Right cardiac atrium (tissue), 5 donors: ENCODE data around the gene METTL21C. TPM values are rescaled to one million over a fixed set of nuclear protein-coding genes. Genes with fewer than 3 reads are reported as not detected.

Source experiments
- ATAC-seq, 2 donors: fragments of 200-7000 bp; cut with Tn5 transposase; one replicate each; pipeline versions ENCODE4 v1.8.0 to v1.9.1; 2020; ENCODE audit warnings: moderate library complexity in 2 of 2, mild to moderate bottlenecking in 1 of 2
- DNase-seq, 3 donors: peaks; one replicate each; pipeline ENCODE4 v3.0.0-alpha.2; 2020
- H3K27ac ChIP-seq: one replicate; pipeline ENCODE4 v1.5.1; 2013; ENCODE audit warnings: mild to moderate bottlenecking, low read length, control low read depth, moderate library complexity
- H3K27me3 ChIP-seq: one replicate; pipeline ENCODE4 v1.6.1; 2013; ENCODE audit not compliant: control insufficient read depth, insufficient read depth
- H3K4me1 ChIP-seq: one replicate; pipeline ENCODE4 v1.6.1; 2013; ENCODE audit warnings: low read length; ENCODE audit not compliant: control insufficient read depth, insufficient read depth
- H3K4me3 ChIP-seq: one replicate; pipeline ENCODE4 v1.5.1; 2013; ENCODE audit warnings: low read length, control low read depth
- H3K9me3 ChIP-seq: one replicate; pipeline ENCODE4 v1.6.1; 2013; ENCODE audit warnings: low read length; ENCODE audit not compliant: control insufficient read depth
- WGBS: extraction: QIAGEN DNeasy Blood & Tissue Kit; methylation state at CpG from one replicate; pipeline ENCODE4 v1.1.7; 2013; 5-methylcytosine and 5-hydroxymethylcytosine counted together
- intact Hi-C, 4 donors: fragments of 100-400 bp; cut with DNase I; formaldehyde crosslinking; loops; one replicate each; pipeline versions ENCODE4 v1.11.0 to v1.14.0; 2022 to 2023
- polyA plus RNA-seq: library from polyadenylated mRNA; stranded (reverse); fragments of 200-250 nt; gene quantifications from one replicate; pipeline ENCODE4 v1.2.3, GENCODE V29; 2013
- total RNA-seq, 4 donors: library from RNA; stranded (reverse); fragmentation: NEBNext Ultra II Directional; extraction: Animal tissue kit (Norgen Biotek cat#: 25700); gene quantifications; one replicate each; pipeline ENCODE4 v1.2.1, GENCODE V29; 2021
- donor health status: healthy with polysubstance abuse.
- donor health status: DM: no; HTN: yes; CAD: no.
- donor health status: DM: no; HTN: no; CAD: no.
- donor health status: DM: no; HTN: yes; CAD: no; lungs with severe emphysema.
- donor health status: DM: yes; HTN: yes; CAD: no.

Gene METTL21C
- total and polyA plus RNA-seq, 5 donors: not detected

DNA sequence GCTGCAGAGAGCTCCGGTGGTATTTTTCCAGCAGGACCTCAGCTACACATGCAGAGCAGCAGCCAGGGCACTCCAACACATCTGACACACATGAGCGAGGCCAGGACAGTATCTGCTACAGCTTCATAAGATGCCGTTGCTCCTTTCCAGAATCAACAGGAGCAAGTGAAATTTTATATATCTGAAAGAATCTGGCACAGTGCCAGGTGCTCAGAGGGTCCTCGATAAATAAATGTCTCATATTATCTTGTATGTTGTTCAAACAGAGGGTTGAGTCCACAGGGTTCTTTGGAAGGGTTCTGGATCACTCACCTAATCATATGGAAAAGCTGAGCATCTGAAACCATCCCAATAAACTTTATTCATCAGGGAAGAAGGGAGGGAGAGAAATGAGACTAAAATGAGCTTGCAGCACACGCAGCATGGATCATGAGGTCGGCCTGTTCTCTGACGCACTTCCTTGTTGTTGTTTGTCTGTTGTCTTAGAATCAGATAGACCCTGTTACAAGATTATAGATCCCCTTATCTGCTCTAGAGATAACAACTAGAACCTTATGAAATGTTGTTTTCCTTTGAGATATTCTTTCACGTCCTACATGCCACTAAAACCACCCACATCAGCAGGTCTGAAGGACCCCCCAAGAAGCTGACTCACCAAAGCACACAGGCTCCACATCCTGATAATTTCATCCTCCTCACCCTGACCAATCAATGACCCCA, 3.2 kb upstream of the METTL21C start:
- H3K27me3 ChIP-seq: no peaks in the 10 kb centered on the region
- no peak for DNase-seq
- ATAC-seq: no peak
- no peaks in the 10 kb centered on the region for H3K9me3 ChIP-seq
- no peak overlapping the region for H3K27ac ChIP-seq
- intact Hi-C loops: no loop called here
- H3K4me3 ChIP-seq: no peak overlapping the region
- 80% methylated on average over 8 of the region's 8 CpGs for WGBS
- H3K4me1 ChIP-seq: no peaks in the 10 kb centered on the region

- Histone ChIP-seq H3K9me3 (no peaks in the 10 kb centered on the region), H3K27me3 (no peaks in the 10 kb centered on the region), H3K4me3 (no peak overlapping the region), H3K4me1 (no peaks in the 10 kb centered on the region), H3K27ac (no peak overlapping the region)
- no peak for DNase-seq
- intact Hi-C loops: no loop called here
- WGBS: 80% methylated on average over 6 of the region's 6 CpGs
- ATAC-seq: no peak
These were observed 2.4 kb upstream of the METTL21C start for GRCh38 chr13:102697264-102697663.

DNA sequence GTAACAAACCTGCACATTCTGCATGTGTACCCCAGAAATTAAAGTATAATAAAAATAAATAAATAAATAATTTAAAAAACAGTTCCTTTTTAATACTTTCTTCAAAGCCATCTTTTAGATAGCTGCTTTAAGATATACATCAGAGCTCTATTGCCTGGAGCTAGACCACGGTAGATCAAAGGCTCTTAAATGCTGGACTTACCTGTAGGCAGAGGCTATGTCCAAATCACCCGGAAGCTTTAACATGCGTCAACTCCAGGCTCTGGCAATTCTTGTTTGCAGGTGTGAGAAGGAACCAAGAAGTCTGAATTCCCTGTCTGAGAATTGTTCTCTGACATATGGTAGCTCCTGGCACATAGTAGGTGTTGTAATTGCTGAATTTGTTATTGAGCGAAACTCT, 1.6 kb upstream of the METTL21C start:
- no peaks in the 10 kb centered on the region for H3K9me3 ChIP-seq
- no peaks in the 10 kb centered on the region for H3K27me3 ChIP-seq
- no peak for ATAC-seq
- DNase-seq: no peak
- intact Hi-C loops: no loop called here
- H3K4me1 ChIP-seq: no peaks in the 10 kb centered on the region
- 91% methylated on average over 4 of the region's 4 CpGs for WGBS
- H3K4me3 ChIP-seq: no peak overlapping the region
- no peak overlapping the region for H3K27ac ChIP-seq

GRCh38 chr13:102693776-102694175, 1.1 kb downstream of the METTL21C start:
- H3K27me3 ChIP-seq: no peaks in the 10 kb centered on the region
- WGBS: 74% methylated on average over 2 of the region's 2 CpGs
- no peak overlapping the region for H3K27ac ChIP-seq
- intact Hi-C loops: no loop called here
- ATAC-seq: no peak
- H3K4me1 ChIP-seq: no peaks in the 10 kb centered on the region
- H3K4me3 ChIP-seq: no peak overlapping the region
- H3K9me3 ChIP-seq: no peaks in the 10 kb centered on the region
- no peak for DNase-seq

- no peak overlapping the region for H3K4me3 ChIP-seq
- H3K27ac ChIP-seq: no peak overlapping the region
- 87% methylated on average over 4 of the region's 4 CpGs for WGBS
- DNase-seq (no peak), ATAC-seq (no peak)
- no peaks in the 10 kb centered on the region for H3K27me3 ChIP-seq
- intact Hi-C loops: no loop called here
- H3K9me3 ChIP-seq: no peaks in the 10 kb centered on the region
- no peaks in the 10 kb centered on the region for H3K4me1 ChIP-seq
These were observed 1.6 kb downstream of the METTL21C start for GRCh38 chr13:102693250-102693649.

GRCh38 chr13:102692491-102692826, 2.4 kb downstream of the METTL21C start:
- Histone ChIP-seq H3K27me3 (no peaks in the 10 kb centered on the region), H3K4me3 (no peak overlapping the region), H3K4me1 (no peaks in the 10 kb centered on the region), H3K27ac (no peak overlapping the region), H3K9me3 (no peaks in the 10 kb centered on the region)
- ATAC-seq (no peak), DNase-seq (no peak)
- intact Hi-C loops: no loop called here
- WGBS: 79% methylated on average over 2 of the region's 2 CpGs

- Histone ChIP-seq H3K4me1 (no peaks in the 10 kb centered on the region), H3K27ac (no peak overlapping the region), H3K9me3 (no peaks in the 10 kb centered on the region), H3K4me3 (no peak overlapping the region), H3K27me3 (no peaks in the 10 kb centered on the region)
- ATAC-seq: no peak
- no peak for DNase-seq
- WGBS: 86% methylated on average over 4 of the region's 4 CpGs
- intact Hi-C loops: no loop called here
These were observed 4.0 kb downstream of the METTL21C start for GRCh38 chr13:102690883-102691282.

DNA sequence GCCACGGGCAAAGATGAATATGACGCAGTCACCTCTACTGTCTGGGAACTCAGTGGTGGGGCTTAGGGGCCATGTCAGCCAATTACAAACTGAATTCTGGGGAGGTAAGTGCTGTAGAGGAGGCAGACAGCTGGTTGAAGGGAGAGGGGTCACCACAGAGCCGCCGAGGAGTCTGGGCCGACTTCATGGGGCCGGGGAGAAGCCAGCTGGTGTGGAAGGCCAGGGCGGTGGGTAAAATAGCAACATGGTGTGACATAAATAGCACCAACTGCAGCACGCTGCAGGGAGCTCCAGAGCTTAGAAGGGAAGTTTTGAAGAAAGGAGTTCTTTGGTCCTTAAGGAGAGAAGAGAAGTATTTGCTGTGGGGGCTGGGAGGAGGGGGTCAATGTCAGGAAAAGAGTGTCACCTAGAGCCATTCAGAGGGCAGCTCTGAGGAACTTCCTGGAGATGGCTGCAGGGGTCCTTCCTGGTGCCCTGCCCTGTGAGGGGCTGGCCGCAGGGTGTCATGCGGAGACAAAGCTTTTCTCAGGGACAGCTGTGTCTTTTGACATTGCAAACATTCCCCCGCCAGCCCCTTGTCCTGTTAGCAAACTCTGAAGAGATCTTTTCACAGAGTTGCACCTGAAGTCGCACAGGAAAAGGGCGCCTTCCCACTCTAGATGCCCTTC, 6.4 kb downstream of the METTL21C start:
- ATAC-seq (no peak), DNase-seq (no peak)
- Histone ChIP-seq H3K27ac (no peak overlapping the region), H3K4me1 (no peaks in the 10 kb centered on the region), H3K4me3 (no peak overlapping the region), H3K9me3 (no peaks in the 10 kb centered on the region), H3K27me3 (no peaks in the 10 kb centered on the region)
- intact Hi-C loops: no loop called here
- WGBS: 59% methylated on average over 13 of the region's 13 CpGs

DNA sequence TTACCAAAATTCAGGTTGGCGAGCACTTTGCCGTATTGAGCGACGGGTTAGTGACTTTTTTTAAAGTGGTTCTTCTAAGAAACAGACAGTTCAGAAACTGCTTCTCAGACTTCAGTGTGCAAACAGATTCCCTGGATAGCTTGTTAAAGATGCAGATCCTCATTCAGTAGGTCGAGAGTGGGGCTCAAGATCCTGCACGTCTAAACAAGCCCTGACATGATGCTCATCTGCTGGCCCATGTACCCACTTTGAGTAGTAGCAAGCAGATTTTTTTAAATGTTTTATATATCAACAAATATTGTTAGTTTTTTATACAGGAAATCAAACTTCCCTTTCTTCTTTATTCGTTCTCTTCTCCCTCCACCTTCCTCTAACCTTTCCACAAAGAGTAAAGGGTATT, 7.3 kb downstream of the METTL21C start:
- 81% methylated on average over 7 of the region's 7 CpGs for WGBS
- Histone ChIP-seq H3K4me1 (no peaks in the 10 kb centered on the region), H3K27me3 (no peaks in the 10 kb centered on the region), H3K27ac (no peak overlapping the region), H3K4me3 (no peak overlapping the region), H3K9me3 (no peaks in the 10 kb centered on the region)
- no peak for ATAC-seq
- intact Hi-C loops: no loop called here
- DNase-seq: no peak

GRCh38 chr13:102686024-102686423, 8.8 kb downstream of the METTL21C start:
- DNase-seq: no peak
- 80% methylated on average over 3 of the region's 3 CpGs for WGBS
- H3K9me3 ChIP-seq: no peaks in the 10 kb centered on the region
- H3K27ac ChIP-seq: no peak overlapping the region
- H3K27me3 ChIP-seq: no peaks in the 10 kb centered on the region
- ATAC-seq: no peak
- intact Hi-C loops: no loop called here
- no peaks in the 10 kb centered on the region for H3K4me1 ChIP-seq
- no peak overlapping the region for H3K4me3 ChIP-seq

- Histone ChIP-seq H3K9me3 (no peaks in the 10 kb centered on the region), H3K4me1 (no peaks in the 10 kb centered on the region), H3K27ac (no peak overlapping the region), H3K27me3 (no peaks in the 10 kb centered on the region), H3K4me3 (no peak overlapping the region)
- DNase-seq (no peak), ATAC-seq (no peak)
- intact Hi-C loops: no loop called here
- WGBS: 59% methylated on average over 2 of the region's 2 CpGs
These were observed 11.2 kb downstream of the METTL21C start for GRCh38 chr13:102683637-102684036.

DNA sequence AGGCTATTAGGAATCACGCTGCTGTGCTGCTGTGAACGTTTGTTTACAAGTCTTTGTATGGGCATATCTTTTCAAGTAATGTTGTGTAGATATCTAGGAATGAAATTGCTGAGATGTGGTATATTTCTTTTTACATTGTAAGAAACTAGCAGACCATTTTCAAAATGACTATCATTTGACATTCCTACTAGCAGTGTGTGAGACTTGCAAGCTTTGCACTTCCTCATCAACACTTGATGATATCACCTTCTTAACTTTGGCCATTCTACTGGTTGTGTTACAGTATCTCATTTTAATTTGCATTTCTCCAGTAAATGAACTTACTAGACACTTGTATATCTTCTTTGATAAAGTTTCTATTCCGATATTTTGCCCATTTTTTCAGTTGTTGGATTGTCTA, 12.1 kb downstream of the METTL21C start:
- no peak overlapping the region for H3K27ac ChIP-seq
- H3K4me1 ChIP-seq: no peaks in the 10 kb centered on the region
- ATAC-seq (no peak), DNase-seq (no peak)
- no peaks in the 10 kb centered on the region for H3K9me3 ChIP-seq
- no peak overlapping the region for H3K4me3 ChIP-seq
- intact Hi-C loops: no loop called here
- 68% methylated on average over 3 of the region's 3 CpGs for WGBS
- H3K27me3 ChIP-seq: no peaks in the 10 kb centered on the region
